ENCODE results near the gene CLMP. TPM values are rescaled to one million over a fixed set of nuclear protein-coding genes. Genes with fewer than 3 reads are reported as not detected.

CLMP gene
- polyA plus RNA-seq, 1 donor from 2014 or later: not detected

GRCh38 chr11:123110397-123110796 lies 84.7 kb downstream of the CLMP start:
- no peaks in the 10 kb centered on the region for H3K36me3 ChIP-seq (ENCODE audit: insufficient read depth, low read length)
- H3K9me3 ChIP-seq (ENCODE audit: low read length): no peaks in the 10 kb centered on the region
- H3K9me2 ChIP-seq (ENCODE audit: insufficient read depth, low read length): no peaks in the 10 kb centered on the region
- no peak overlapping the region for H3K4me3 ChIP-seq (ENCODE audit: low read length)
- no peak overlapping the region for H3K9ac ChIP-seq (ENCODE audit: low read length)
- H4K20me1 ChIP-seq (ENCODE audit: insufficient read depth): no peaks in the 10 kb centered on the region
- no peak for TF ChIP-seq EP300 (conservative IDR thresholded peaks at IDR 0.05; ENCODE audit: poor library complexity, severe bottlenecking)
- TF ChIP-seq CTCF (IDR thresholded peaks at IDR 0.05; ENCODE audit: poor library complexity, severe bottlenecking): no peak
- TF ChIP-seq EZH2 (IDR thresholded peaks at IDR 0.05; ENCODE audit: borderline replicate concordance, insufficient read depth, low read length, poor library complexity, severe bottlenecking): no peak
- TF ChIP-seq MXI1 (conservative IDR thresholded peaks at IDR 0.05; ENCODE audit: poor library complexity, severe bottlenecking): no peak
- no peak for TF ChIP-seq REST (IDR thresholded peaks at IDR 0.05; ENCODE audit: borderline replicate concordance)
- TF ChIP-seq POLR2AphosphoS5 (IDR thresholded peaks at IDR 0.05): no peak
- TF ChIP-seq RAD21 (conservative IDR thresholded peaks at IDR 0.05): no peak
- no peak for TF ChIP-seq TAF1 (IDR thresholded peaks at IDR 0.05; ENCODE audit: low read depth)
- no peak for TF ChIP-seq SMC3 (conservative IDR thresholded peaks at IDR 0.05; ENCODE audit: poor library complexity)
- no peaks in the 10 kb centered on the region for H3K27me3 ChIP-seq (ENCODE audit: insufficient read depth, low read depth, low read length)
- H3K79me2 ChIP-seq (replicated peaks; ENCODE audit: insufficient read depth, low read length): no peaks in the 10 kb centered on the region
- no peaks in the 10 kb centered on the region for H3F3A ChIP-seq (ENCODE audit: insufficient read depth, low read length, poor library complexity, severe bottlenecking)
- no peak overlapping the region for H2AFZ ChIP-seq (ENCODE audit: low read depth, low read length)
- no peak overlapping the region for H3K27ac ChIP-seq (ENCODE audit: low read length)
- H3K4me2 ChIP-seq (ENCODE audit: low read length): no peak overlapping the region

GRCh38 chr11:123107945-123108495 lies 87.0 kb downstream of the CLMP start:
- H3K27ac ChIP-seq (ENCODE audit: low read length): no peak overlapping the region
- H3K4me3 ChIP-seq (ENCODE audit: low read length): no peak overlapping the region
- H3K9ac ChIP-seq (ENCODE audit: low read length): no peak overlapping the region
- no peaks in the 10 kb centered on the region for H4K20me1 ChIP-seq (ENCODE audit: insufficient read depth)
- H3K36me3 ChIP-seq (ENCODE audit: insufficient read depth, low read length): no peaks in the 10 kb centered on the region
- no peaks in the 10 kb centered on the region for H3K27me3 ChIP-seq (ENCODE audit: insufficient read depth, low read depth, low read length)
- H3F3A ChIP-seq (ENCODE audit: insufficient read depth, low read length, poor library complexity, severe bottlenecking): no peaks in the 10 kb centered on the region
- no peaks in the 10 kb centered on the region for H3K9me3 ChIP-seq (ENCODE audit: low read length)
- TF ChIP-seq CTCF (IDR thresholded peaks at IDR 0.05; ENCODE audit: poor library complexity, severe bottlenecking): no peak
- TF ChIP-seq POLR2AphosphoS5 (IDR thresholded peaks at IDR 0.05): no peak
- no peak for TF ChIP-seq RAD21 (conservative IDR thresholded peaks at IDR 0.05)
- TF ChIP-seq TAF1 (IDR thresholded peaks at IDR 0.05; ENCODE audit: low read depth): no peak
- no peak for TF ChIP-seq SMC3 (conservative IDR thresholded peaks at IDR 0.05; ENCODE audit: poor library complexity)
- TF ChIP-seq REST (IDR thresholded peaks at IDR 0.05; ENCODE audit: borderline replicate concordance): no peak
- no peak for TF ChIP-seq EP300 (conservative IDR thresholded peaks at IDR 0.05; ENCODE audit: poor library complexity, severe bottlenecking)
- no peak overlapping the region for H2AFZ ChIP-seq (ENCODE audit: low read depth, low read length)
- H3K9me2 ChIP-seq (ENCODE audit: insufficient read depth, low read length): no peaks in the 10 kb centered on the region
- no peak overlapping the region for H3K4me2 ChIP-seq (ENCODE audit: low read length)
- H3K79me2 ChIP-seq (replicated peaks; ENCODE audit: insufficient read depth, low read length): no peaks in the 10 kb centered on the region
